ENCODE data around the gene DDX31. TPM values are rescaled to one million over a fixed set of nuclear protein-coding genes. Genes with fewer than 3 reads are reported as not detected.

The DDX31 gene
- total and polyA plus RNA-seq, 9 of the 15 experiments (the other 6 are each of a cell fraction or from before 2014, with no cell fraction given): 11.9 to 24.6 (median 22.2) TPM

DNA sequence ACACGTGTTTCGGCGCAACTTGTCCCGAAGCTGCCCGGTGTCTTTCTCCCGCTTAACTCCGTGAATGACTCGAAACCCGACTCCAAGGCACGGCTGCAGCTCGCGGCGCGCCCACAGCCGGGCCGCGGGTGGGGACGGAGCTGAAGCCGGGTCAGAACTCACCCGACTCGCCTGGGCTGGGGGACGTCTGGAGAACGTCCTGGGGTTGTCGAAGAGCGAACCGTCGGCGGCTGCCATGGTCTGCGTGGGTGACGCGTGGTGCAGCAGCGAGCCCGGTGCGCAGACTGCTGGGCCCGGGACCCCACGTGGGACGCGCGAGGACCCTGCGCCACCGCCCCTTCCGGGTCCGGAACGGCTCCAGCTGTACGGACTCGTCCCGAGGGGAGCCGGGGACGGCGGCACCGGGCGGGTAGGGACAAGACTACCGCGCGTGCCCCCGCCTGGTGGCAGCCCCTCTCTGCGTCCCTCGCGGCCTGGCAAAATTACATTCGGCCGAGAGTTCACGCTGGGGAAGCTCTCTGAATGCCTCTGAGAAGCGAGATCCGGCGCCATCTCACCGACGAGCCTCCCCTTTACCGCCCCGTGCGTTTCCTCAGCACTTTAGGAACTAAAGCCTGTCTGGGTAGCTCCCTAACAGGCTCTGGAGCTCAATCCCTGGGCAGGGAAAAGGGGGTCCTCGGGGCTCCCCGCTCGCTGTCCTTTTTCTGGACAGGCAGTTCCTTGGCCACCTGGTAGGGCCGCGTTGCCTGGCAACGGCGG lies at the start of gene DDX31 (continued):
- TF ChIP-seq, protein P1, sequence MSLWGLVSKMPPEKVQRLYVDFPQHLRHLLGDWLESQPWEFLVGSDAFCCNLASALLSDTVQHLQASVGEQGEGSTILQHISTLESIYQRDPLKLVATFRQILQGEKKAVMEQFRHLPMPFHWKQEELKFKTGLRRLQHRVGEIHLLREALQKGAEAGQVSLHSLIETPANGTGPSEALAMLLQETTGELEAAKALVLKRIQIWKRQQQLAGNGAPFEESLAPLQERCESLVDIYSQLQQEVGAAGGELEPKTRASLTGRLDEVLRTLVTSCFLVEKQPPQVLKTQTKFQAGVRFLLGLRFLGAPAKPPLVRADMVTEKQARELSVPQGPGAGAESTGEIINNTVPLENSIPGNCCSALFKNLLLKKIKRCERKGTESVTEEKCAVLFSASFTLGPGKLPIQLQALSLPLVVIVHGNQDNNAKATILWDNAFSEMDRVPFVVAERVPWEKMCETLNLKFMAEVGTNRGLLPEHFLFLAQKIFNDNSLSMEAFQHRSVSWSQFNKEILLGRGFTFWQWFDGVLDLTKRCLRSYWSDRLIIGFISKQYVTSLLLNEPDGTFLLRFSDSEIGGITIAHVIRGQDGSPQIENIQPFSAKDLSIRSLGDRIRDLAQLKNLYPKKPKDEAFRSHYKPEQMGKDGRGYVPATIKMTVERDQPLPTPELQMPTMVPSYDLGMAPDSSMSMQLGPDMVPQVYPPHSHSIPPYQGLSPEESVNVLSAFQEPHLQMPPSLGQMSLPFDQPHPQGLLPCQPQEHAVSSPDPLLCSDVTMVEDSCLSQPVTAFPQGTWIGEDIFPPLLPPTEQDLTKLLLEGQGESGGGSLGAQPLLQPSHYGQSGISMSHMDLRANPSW (CRISPR knock-in tag; IDR thresholded peaks at IDR 0.05): no peak
- TF ChIP-seq, protein P2, sequence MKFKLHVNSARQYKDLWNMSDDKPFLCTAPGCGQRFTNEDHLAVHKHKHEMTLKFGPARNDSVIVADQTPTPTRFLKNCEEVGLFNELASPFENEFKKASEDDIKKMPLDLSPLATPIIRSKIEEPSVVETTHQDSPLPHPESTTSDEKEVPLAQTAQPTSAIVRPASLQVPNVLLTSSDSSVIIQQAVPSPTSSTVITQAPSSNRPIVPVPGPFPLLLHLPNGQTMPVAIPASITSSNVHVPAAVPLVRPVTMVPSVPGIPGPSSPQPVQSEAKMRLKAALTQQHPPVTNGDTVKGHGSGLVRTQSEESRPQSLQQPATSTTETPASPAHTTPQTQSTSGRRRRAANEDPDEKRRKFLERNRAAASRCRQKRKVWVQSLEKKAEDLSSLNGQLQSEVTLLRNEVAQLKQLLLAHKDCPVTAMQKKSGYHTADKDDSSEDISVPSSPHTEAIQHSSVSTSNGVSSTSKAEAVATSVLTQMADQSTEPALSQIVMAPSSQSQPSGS (CRISPR knock-in tag; IDR thresholded peaks at IDR 0.05): no peak
- TF ChIP-seq CAMTA2 (CRISPR knock-in tag; conservative IDR thresholded peaks at IDR 0.05) (no peak), ZNF143 (CRISPR knock-in tag; IDR thresholded peaks at IDR 0.05) (no peak; the same call in 1 of the 2 replicates), SRSF1 (IDR thresholded peaks at IDR 0.05; ENCODE audit: low read depth, low read length) (0 out of 2 replicates have a peak, but pooled peaks have one; percentile 7), CBX5 (IDR thresholded peaks at IDR 0.05; ENCODE audit: borderline replicate concordance, low read depth) (0 out of 2 replicates have a peak, but pooled peaks have one; percentile 39), ZNF431 (CRISPR knock-in tag; IDR thresholded peaks at IDR 0.05) (peak; percentile 82), FOSL1 (tag; conservative IDR thresholded peaks at IDR 0.05) (peak; percentile 29; the same call in 1 of the 2 replicates), CEBPG (CRISPR knock-in tag; IDR thresholded peaks at IDR 0.05) (peak; percentile 33; the same call in 1 of the 2 replicates), CEBPG (tag; conservative IDR thresholded peaks at IDR 0.05 in 1 of 2, IDR thresholded peaks at IDR 0.05 in 1 of 2) (no peak), ZNF239 (CRISPR knock-in tag; IDR thresholded peaks at IDR 0.05) (no peak), BMI1 (IDR thresholded peaks at IDR 0.05; ENCODE audit: low read length) (peak; percentile 78), MTA3 (IDR thresholded peaks at IDR 0.05; ENCODE audit: borderline replicate concordance) (0 out of 2 replicates have a peak, but pooled peaks have one; percentile 73)
- TF ChIP-seq, protein P3, sequence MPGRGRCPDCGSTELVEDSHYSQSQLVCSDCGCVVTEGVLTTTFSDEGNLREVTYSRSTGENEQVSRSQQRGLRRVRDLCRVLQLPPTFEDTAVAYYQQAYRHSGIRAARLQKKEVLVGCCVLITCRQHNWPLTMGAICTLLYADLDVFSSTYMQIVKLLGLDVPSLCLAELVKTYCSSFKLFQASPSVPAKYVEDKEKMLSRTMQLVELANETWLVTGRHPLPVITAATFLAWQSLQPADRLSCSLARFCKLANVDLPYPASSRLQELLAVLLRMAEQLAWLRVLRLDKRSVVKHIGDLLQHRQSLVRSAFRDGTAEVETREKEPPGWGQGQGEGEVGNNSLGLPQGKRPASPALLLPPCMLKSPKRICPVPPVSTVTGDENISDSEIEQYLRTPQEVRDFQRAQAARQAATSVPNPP (IDR thresholded peaks at IDR 0.05; ENCODE audit: borderline replicate concordance, insufficient read depth, insufficient read length): no peak
- TF ChIP-seq, protein P4, sequence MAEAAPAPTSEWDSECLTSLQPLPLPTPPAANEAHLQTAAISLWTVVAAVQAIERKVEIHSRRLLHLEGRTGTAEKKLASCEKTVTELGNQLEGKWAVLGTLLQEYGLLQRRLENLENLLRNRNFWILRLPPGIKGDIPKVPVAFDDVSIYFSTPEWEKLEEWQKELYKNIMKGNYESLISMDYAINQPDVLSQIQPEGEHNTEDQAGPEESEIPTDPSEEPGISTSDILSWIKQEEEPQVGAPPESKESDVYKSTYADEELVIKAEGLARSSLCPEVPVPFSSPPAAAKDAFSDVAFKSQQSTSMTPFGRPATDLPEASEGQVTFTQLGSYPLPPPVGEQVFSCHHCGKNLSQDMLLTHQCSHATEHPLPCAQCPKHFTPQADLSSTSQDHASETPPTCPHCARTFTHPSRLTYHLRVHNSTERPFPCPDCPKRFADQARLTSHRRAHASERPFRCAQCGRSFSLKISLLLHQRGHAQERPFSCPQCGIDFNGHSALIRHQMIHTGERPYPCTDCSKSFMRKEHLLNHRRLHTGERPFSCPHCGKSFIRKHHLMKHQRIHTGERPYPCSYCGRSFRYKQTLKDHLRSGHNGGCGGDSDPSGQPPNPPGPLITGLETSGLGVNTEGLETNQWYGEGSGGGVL (CRISPR knock-in tag; IDR thresholded peaks at IDR 0.05): no peak
